ENCODE data around the gene LCORL. TPM values are rescaled to one million over a fixed set of nuclear protein-coding genes. Genes with fewer than 3 reads are reported as not detected.

Gene LCORL
- total and polyA plus RNA-seq, 2 of the 4 experiments (the other 2 are of a cell fraction) = 2.1 to 5.0 TPM

- in situ Hi-C loops (cut with MboI; ENCODE audit: low sequenced_read_pairs) = no loop called here
- Histone ChIP-seq H4K91ac (ENCODE audit: insufficient read depth, low read depth, low read length) (no peak overlapping the region), H3K4ac (ENCODE audit: low read depth, low read length) (no peak overlapping the region), H3K4me2 (ENCODE audit: low read depth, low read length) (no peak overlapping the region), H2AK5ac (ENCODE audit: low read depth, low read length) (no peak overlapping the region), H3K4me3 (ENCODE audit: insufficient read depth, low read depth, low read length) (no peak overlapping the region), H3K9me3 (ENCODE audit: control insufficient read depth, insufficient read depth, low read length) (no peaks in the 10 kb centered on the region), H2BK20ac (ENCODE audit: low read depth, low read length) (no peak overlapping the region), H4K8ac (ENCODE audit: low read depth in 2 of 2, low read length in 2 of 2) (no peak overlapping the region), H4K20me1 (ENCODE audit: insufficient read depth, low read length) (no peaks in the 10 kb centered on the region), H4K5ac (ENCODE audit: low read depth, low read length) (no peak overlapping the region), H2BK5ac (ENCODE audit: low read depth, low read length, poor library complexity, severe bottlenecking) (no peak overlapping the region), H3K27ac (ENCODE audit: insufficient read depth, low read length) (no peak overlapping the region), H3K14ac (replicated peaks; ENCODE audit: low read depth, low read length) (no peak overlapping the region), H3K79me1 (ENCODE audit: low read depth in 1 of 2, low read length in 2 of 2) (peaks cover 5 to 9% of the 10 kb centered on the region in 2 experiments), H2BK120ac (ENCODE audit: low read depth, low read length) (no peak overlapping the region), H2BK15ac (ENCODE audit: low read depth, low read length) (no peak overlapping the region), H3K4me1 (ENCODE audit: control insufficient read depth, insufficient read depth, low read length) (no peaks in the 10 kb centered on the region), H3K23ac (ENCODE audit: low read depth, low read length) (no peak overlapping the region), H3K9ac (ENCODE audit: low read depth, low read length) (no peak overlapping the region), H3K36me3 (ENCODE audit: control insufficient read depth, insufficient read depth, low read length) (no peaks in the 10 kb centered on the region), H2AFZ (replicated peaks; ENCODE audit: low read length, poor library complexity) (no peak overlapping the region), H3K18ac (ENCODE audit: low read depth, low read length) (no peak overlapping the region), H3K56ac (ENCODE audit: extremely low read depth, insufficient read depth, low read length) (no peak overlapping the region), H3K27me3 (ENCODE audit: control insufficient read depth, insufficient read depth, low read length) (no peaks in the 10 kb centered on the region), H2AK9ac (replicated peaks; ENCODE audit: low read depth, low read length, poor library complexity) (no peak overlapping the region), H3K9me1 (ENCODE audit: insufficient read depth, low read length) (no peaks in the 10 kb centered on the region)
- dilution Hi-C loops (cut with HindIII; ENCODE audit: low sequenced_read_pairs, unreplicated experiment) = no loop called here
- no CpG with 5 or more reads among the region's 7 CpGs for WGBS, 2 experiments (ENCODE audit: extremely low coverage in 2 of 2, insufficient read length in 1 of 2)
- intact Hi-C loops (cut with micrococcal nuclease) = no loop called here
- ATAC-seq (ENCODE audit: low read depth) (no peak), DNase-seq (no peak)
- TF ChIP-seq RCOR1 (IDR thresholded peaks at IDR 0.05; ENCODE audit: insufficient replicate concordance, low read length) (no peak), RFX5 (IDR thresholded peaks at IDR 0.05; ENCODE audit: low read depth, low read length) (no peak), BHLHE40 (IDR thresholded peaks at IDR 0.05; ENCODE audit: low read depth, low read length) (no peak), MAFK (IDR thresholded peaks at IDR 0.05; ENCODE audit: low read depth, low read length) (no peak), NFE2L2 (IDR thresholded peaks at IDR 0.05; ENCODE audit: low read depth, low read length) (no peak), CEBPB (IDR thresholded peaks at IDR 0.05; ENCODE audit: low read depth, low read length) (no peak), MXI1 (IDR thresholded peaks at IDR 0.05; ENCODE audit: borderline replicate concordance, low read depth, low read length) (no peak), POLR2A (IDR thresholded peaks at IDR 0.05; ENCODE audit: low read depth, low read length) (no peak), ELK1 (IDR thresholded peaks at IDR 0.05; ENCODE audit: borderline replicate concordance, low read depth, low read length) (no peak), MAZ (IDR thresholded peaks at IDR 0.05; ENCODE audit: borderline replicate concordance, low read depth, low read length) (no peak)
- TF ChIP-seq, protein P1, sequence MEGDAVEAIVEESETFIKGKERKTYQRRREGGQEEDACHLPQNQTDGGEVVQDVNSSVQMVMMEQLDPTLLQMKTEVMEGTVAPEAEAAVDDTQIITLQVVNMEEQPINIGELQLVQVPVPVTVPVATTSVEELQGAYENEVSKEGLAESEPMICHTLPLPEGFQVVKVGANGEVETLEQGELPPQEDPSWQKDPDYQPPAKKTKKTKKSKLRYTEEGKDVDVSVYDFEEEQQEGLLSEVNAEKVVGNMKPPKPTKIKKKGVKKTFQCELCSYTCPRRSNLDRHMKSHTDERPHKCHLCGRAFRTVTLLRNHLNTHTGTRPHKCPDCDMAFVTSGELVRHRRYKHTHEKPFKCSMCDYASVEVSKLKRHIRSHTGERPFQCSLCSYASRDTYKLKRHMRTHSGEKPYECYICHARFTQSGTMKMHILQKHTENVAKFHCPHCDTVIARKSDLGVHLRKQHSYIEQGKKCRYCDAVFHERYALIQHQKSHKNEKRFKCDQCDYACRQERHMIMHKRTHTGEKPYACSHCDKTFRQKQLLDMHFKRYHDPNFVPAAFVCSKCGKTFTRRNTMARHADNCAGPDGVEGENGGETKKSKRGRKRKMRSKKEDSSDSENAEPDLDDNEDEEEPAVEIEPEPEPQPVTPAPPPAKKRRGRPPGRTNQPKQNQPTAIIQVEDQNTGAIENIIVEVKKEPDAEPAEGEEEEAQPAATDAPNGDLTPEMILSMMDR (conservative IDR thresholded peaks at IDR 0.05; ENCODE audit: low read depth, low read length) = no peak
- TF ChIP-seq, protein P2, sequence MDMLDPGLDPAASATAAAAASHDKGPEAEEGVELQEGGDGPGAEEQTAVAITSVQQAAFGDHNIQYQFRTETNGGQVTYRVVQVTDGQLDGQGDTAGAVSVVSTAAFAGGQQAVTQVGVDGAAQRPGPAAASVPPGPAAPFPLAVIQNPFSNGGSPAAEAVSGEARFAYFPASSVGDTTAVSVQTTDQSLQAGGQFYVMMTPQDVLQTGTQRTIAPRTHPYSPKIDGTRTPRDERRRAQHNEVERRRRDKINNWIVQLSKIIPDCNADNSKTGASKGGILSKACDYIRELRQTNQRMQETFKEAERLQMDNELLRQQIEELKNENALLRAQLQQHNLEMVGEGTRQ (IDR thresholded peaks at IDR 0.05; ENCODE audit: low read depth, low read length) = no peak
- CTCF ChIA-PET = interaction anchor here (0.7 kb wide), 1 partner anchor 19 kb away, joined by 3 read pairs; no protein-coding TSS in a partner anchor
- POLR2A ChIA-PET (ENCODE audit: unreplicated experiment) = interaction anchor here (0.7 kb wide), 1 partner anchor 46 kb away, joined by 6 read pairs; no protein-coding TSS in a partner anchor
- BruUV-seq (replicated peaks) = no TSS peak
Observed at GRCh38 chr4:17964576-17964975, 57.0 kb downstream of the LCORL start.
